ENCODE results near the gene CCDC24.

GRCh38 chr1:43994071-43994470 lies 2.7 kb downstream of the CCDC24 start:
- TF ChIP-seq, protein P1, sequence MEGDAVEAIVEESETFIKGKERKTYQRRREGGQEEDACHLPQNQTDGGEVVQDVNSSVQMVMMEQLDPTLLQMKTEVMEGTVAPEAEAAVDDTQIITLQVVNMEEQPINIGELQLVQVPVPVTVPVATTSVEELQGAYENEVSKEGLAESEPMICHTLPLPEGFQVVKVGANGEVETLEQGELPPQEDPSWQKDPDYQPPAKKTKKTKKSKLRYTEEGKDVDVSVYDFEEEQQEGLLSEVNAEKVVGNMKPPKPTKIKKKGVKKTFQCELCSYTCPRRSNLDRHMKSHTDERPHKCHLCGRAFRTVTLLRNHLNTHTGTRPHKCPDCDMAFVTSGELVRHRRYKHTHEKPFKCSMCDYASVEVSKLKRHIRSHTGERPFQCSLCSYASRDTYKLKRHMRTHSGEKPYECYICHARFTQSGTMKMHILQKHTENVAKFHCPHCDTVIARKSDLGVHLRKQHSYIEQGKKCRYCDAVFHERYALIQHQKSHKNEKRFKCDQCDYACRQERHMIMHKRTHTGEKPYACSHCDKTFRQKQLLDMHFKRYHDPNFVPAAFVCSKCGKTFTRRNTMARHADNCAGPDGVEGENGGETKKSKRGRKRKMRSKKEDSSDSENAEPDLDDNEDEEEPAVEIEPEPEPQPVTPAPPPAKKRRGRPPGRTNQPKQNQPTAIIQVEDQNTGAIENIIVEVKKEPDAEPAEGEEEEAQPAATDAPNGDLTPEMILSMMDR (conservative IDR thresholded peaks at IDR 0.05) = no peak
- TF ChIP-seq ZFX (IDR thresholded peaks at IDR 0.05) = no peak
